ENCODE results near the gene GSK3A. TPM values are rescaled to one million over a fixed set of nuclear protein-coding genes. Genes with fewer than 3 reads are reported as not detected.

GSK3A gene
- total and polyA plus RNA-seq, 2 of the 8 experiments (the other 6 are each of a cell fraction or from before 2014, with no cell fraction given): 55.3 to 84.0 TPM

GRCh38 chr19:42268704-42269477 lies 26.5 kb upstream of the GSK3A start, which contains the start of gene CIC:
CIC (plus strand) TSS chr19:42269252; CDS start chr19:42271784, 2,532 bp downstream.
- peak within 1 kb of the TSS; percentile 84; the same call in 1 of the 2 replicates for H2BK20ac ChIP-seq (ENCODE audit: low read length)
- peak; percentile 99 to 100 for DNase-seq (ENCODE audit: low read depth in 1 of 2, low spot score in 2 of 2)
- peak within 1 kb of the TSS; percentile 86 for H2BK120ac ChIP-seq (replicated peaks; ENCODE audit: low read depth, low read length)
- peaks cover 0 to 4% of the 10 kb centered on the region in 2 experiments for H4K20me1 ChIP-seq (replicated peaks in 1 of 2; ENCODE audit: control insufficient read depth in 1 of 2, insufficient read depth in 2 of 2, low read length in 2 of 2)
- H3K56ac ChIP-seq (replicated peaks; ENCODE audit: insufficient read length, low read depth, low read length): peak within 1 kb of the TSS; percentile 98
- peaks cover 5% of the 10 kb centered on the region for H3K79me1 ChIP-seq (ENCODE audit: low read depth, low read length)
- no peak within 1 kb of the TSS for H2BK15ac ChIP-seq (ENCODE audit: low read length)
- POLR2A ChIA-PET (ENCODE audit: partially characterized antibody): interaction anchor here (1.0 to 4.1 kb wide), 2 partner anchors 12 to 20 kb away, joined by 3 to 27 read pairs; no protein-coding TSS in a partner anchor
- peaks cover 10% of the 10 kb centered on the region; the same call in 1 of the 2 replicates for H3K23me2 ChIP-seq (ENCODE audit: low read depth, low read length)
- FAIRE-seq: peak; percentile 99
- peak within 1 kb of the TSS; percentile 75 to 99 (median 86) for H3K4me3 ChIP-seq (ENCODE audit: extremely low read depth in 1 of 4, insufficient read depth in 2 of 4, low read depth in 3 of 4, low read length in 4 of 4)
- no peaks in the 10 kb centered on the region for H3K27me3 ChIP-seq (replicated peaks in 1 of 4; ENCODE audit: control insufficient read depth in 3 of 4, extremely low read depth in 1 of 4, insufficient read depth in 3 of 4, low read length in 3 of 4)
- peak within 1 kb of the TSS; percentile 100 for H3K27ac ChIP-seq (ENCODE audit: low read depth, low read length)
- H3K9ac ChIP-seq (replicated peaks in 1 of 4; ENCODE audit: extremely low read depth in 1 of 4, low read depth in 3 of 4, low read length in 3 of 4): peak within 1 kb of the TSS; percentile 87 to 100 (median 98)
- peak within 1 kb of the TSS; percentile 94; the same call in 1 of the 2 replicates for H2AFZ ChIP-seq (ENCODE audit: low read length)
- H3K4me2 ChIP-seq (ENCODE audit: insufficient read depth in 1 of 2, low read depth in 2 of 2, low read length in 2 of 2): peak within 1 kb of the TSS; percentile 86 to 98
- peak within 1 kb of the TSS; percentile 100 for H3K18ac ChIP-seq (ENCODE audit: extremely low read depth, low read length)
- H4K5ac ChIP-seq (ENCODE audit: insufficient read length, low read depth, low read length): peak within 1 kb of the TSS; percentile 99
- no peak within 1 kb of the TSS for H3K4ac ChIP-seq (replicated peaks; ENCODE audit: insufficient read length, low read depth, low read length)
- peaks cover 0 to 9% of the 10 kb centered on the region in 2 experiments; a peak in 1 of 4 replicates for H3K79me2 ChIP-seq (ENCODE audit: control insufficient read depth in 1 of 2, insufficient read depth in 2 of 2, low read length in 2 of 2)
- peak within 1 kb of the TSS; percentile 98 for H4K91ac ChIP-seq (replicated peaks; ENCODE audit: insufficient read length, low read length)
- CTCF ChIA-PET (ENCODE audit: partially characterized antibody): interaction anchor here (1.5 to 3.1 kb wide), 2 partner anchors 10 to 13 kb away, joined by 6 to 17 read pairs; no protein-coding TSS in a partner anchor
- no peaks in the 10 kb centered on the region for H3K9me3 ChIP-seq (ENCODE audit: insufficient read depth in 2 of 2, low read depth in 1 of 2, low read length in 1 of 2)
- no peak within 1 kb of the TSS for H2AK5ac ChIP-seq (ENCODE audit: low read depth, low read length)
- 1% methylated on average over 36 of the region's 52 CpGs; no CpG with 5 or more reads in 1 of the 2 experiments for WGBS, 2 experiments (ENCODE audit: extremely low coverage in 1 of 2, insufficient coverage in 1 of 2, insufficient read length in 1 of 2, insufficient replicate concordance in 2 of 2, low coverage in 1 of 2, low lambda C conversion rate in 2 of 2, missing lambda C conversion rate in 1 of 2)
- H4K8ac ChIP-seq (ENCODE audit: extremely low read depth, insufficient read depth, low read length): peak within 1 kb of the TSS; percentile 99; the same call in 1 of the 2 replicates
- H2BK5ac ChIP-seq (ENCODE audit: low read depth, low read length): peak within 1 kb of the TSS; percentile 99
- no peak within 1 kb of the TSS for H3K14ac ChIP-seq (ENCODE audit: insufficient read length)
- peaks cover 2 to 21% (median 10%) of the 10 kb centered on the region in 4 experiments for H3K4me1 ChIP-seq (replicated peaks in 1 of 4; ENCODE audit: control insufficient read depth in 3 of 4, insufficient read depth in 4 of 4, low read length in 3 of 4)
- peak within 1 kb of the TSS; percentile 93 for H2BK12ac ChIP-seq (ENCODE audit: low read depth, low read length)
- H3K23ac ChIP-seq (ENCODE audit: insufficient read length): no peak within 1 kb of the TSS
- H3K36me3 ChIP-seq (ENCODE audit: control insufficient read depth in 2 of 4, insufficient read depth in 4 of 4, low read length in 3 of 4): peaks cover 0 to 12% (median 0%) of the 10 kb centered on the region in 4 experiments; a peak in 1 of 8 replicates
- TF ChIP-seq CTBP2 (IDR thresholded peaks at IDR 0.05; ENCODE audit: borderline replicate concordance, insufficient read depth, insufficient read length, low read length): no peak
- no peak for TF ChIP-seq RNF2 (IDR thresholded peaks at IDR 0.05; ENCODE audit: borderline replicate concordance, low read depth, low read length, missing control alignments, poor library complexity, severe bottlenecking)
- TF ChIP-seq SIX5 (IDR thresholded peaks at IDR 0.05; ENCODE audit: low read depth, low read length): peak; percentile 93
- TF ChIP-seq PHF8 (conservative IDR thresholded peaks at IDR 0.05; ENCODE audit: low read depth, low read length): no peak
- no peak for TF ChIP-seq SAP30 (IDR thresholded peaks at IDR 0.05; ENCODE audit: insufficient read depth, insufficient replicate concordance, low read length)
- TF ChIP-seq ZNF274 (IDR thresholded peaks at IDR 0.05; ENCODE audit: borderline replicate concordance, extremely low read depth, low read length): no peak
- peak; percentile 84 for TF ChIP-seq CREB1 (IDR thresholded peaks at IDR 0.05)
- TF ChIP-seq NRF1 (IDR thresholded peaks at IDR 0.05; ENCODE audit: low read depth, low read length): no peak
- peak; percentile 96 for TF ChIP-seq CHD2 (IDR thresholded peaks at IDR 0.05; ENCODE audit: low read length)
- TF ChIP-seq NANOG (IDR thresholded peaks at IDR 0.05; ENCODE audit: insufficient read depth, low read depth, low read length, poor library complexity, severe bottlenecking): peak; percentile 13
